Trophoblast cell (in vitro differentiated cells and primary cell): ENCODE results near the gene CLBA1.

ENCODE experiments used
- DNase-seq, 2 donors: peaks; one replicate each; pipeline ENCODE4 v3.0.0-alpha.2; 2016
- H2AFZ ChIP-seq: 2 replicates; pipeline ENCODE4 v1.6.1; 2013; ENCODE audit warnings: low read length, moderate library complexity, mild to moderate bottlenecking; ENCODE audit not compliant: insufficient read depth, poor library complexity
- H2AK5ac ChIP-seq: 2 replicates; pipeline ENCODE4 v1.6.1; 2013; ENCODE audit warnings: mild to moderate bottlenecking, low read length
- H2BK120ac ChIP-seq: 2 replicates; pipeline ENCODE4 v1.6.1; 2013; ENCODE audit warnings: low read length, mild to moderate bottlenecking, moderate library complexity; ENCODE audit not compliant: insufficient read depth, poor library complexity
- H2BK12ac ChIP-seq: 2 replicates; pipeline ENCODE4 v1.6.1; 2013; ENCODE audit warnings: mild to moderate bottlenecking, low read length, moderate library complexity
- H2BK5ac ChIP-seq: 2 replicates; pipeline ENCODE4 v1.6.1; 2013; ENCODE audit warnings: low read length, low read depth, moderate library complexity, mild to moderate bottlenecking; ENCODE audit not compliant: poor library complexity
- H3K14ac ChIP-seq: 2 replicates; pipeline ENCODE4 v1.6.1; 2013; ENCODE audit warnings: mild to moderate bottlenecking, low read length
- H3K18ac ChIP-seq: 2 replicates; pipeline ENCODE4 v1.6.1; 2013; ENCODE audit warnings: mild to moderate bottlenecking, low read length
- H3K23ac ChIP-seq: 2 replicates; pipeline ENCODE4 v1.6.1; 2013; ENCODE audit warnings: low read length
- H3K27ac ChIP-seq: 2 replicates; pipeline ENCODE4 v1.5.1; 2013; ENCODE audit warnings: low read depth, mild to moderate bottlenecking, inconsistent platforms, low read length, moderate library complexity
- H3K27me3 ChIP-seq: 2 replicates; pipeline ENCODE4 v1.6.1; 2013; ENCODE audit warnings: inconsistent platforms, mild to moderate bottlenecking, low read length, moderate library complexity; ENCODE audit not compliant: insufficient read depth
- H3K36me3 ChIP-seq, 2 experiments: 1 replicate in 1 of 2; 2 replicates in 1 of 2; pipeline ENCODE4 v1.6.1; 2013; ENCODE audit warnings: low read length in 2 of 2, mild to moderate bottlenecking in 2 of 2, moderate library complexity in 1 of 2; ENCODE audit not compliant: insufficient read depth in 2 of 2, control insufficient read depth in 1 of 2
- H3K4ac ChIP-seq: 2 replicates; pipeline ENCODE4 v1.6.1; 2013; ENCODE audit warnings: low read depth, mild to moderate bottlenecking, low read length, moderate library complexity
- H3K4me1 ChIP-seq, 2 experiments: 1 replicate in 1 of 2; 2 replicates in 1 of 2; pipeline ENCODE4 v1.6.1; 2013; ENCODE audit warnings: low read length in 2 of 2, mild to moderate bottlenecking in 2 of 2, moderate library complexity in 1 of 2; ENCODE audit not compliant: insufficient read depth in 2 of 2, control insufficient read depth in 1 of 2
- H3K4me2 ChIP-seq: 2 replicates; pipeline ENCODE4 v1.6.1; 2013; ENCODE audit warnings: inconsistent platforms, mild to moderate bottlenecking, low read length, moderate library complexity
- H3K4me3 ChIP-seq: 2 replicates; pipeline ENCODE4 v1.5.1; 2013; ENCODE audit warnings: mild to moderate bottlenecking, low read depth, low read length, inconsistent platforms
- H3K79me1 ChIP-seq: one replicate; pipeline ENCODE4 v1.6.1; 2013; ENCODE audit warnings: low read length
- H3K79me2 ChIP-seq: 2 replicates; pipeline ENCODE4 v1.6.1; 2013; ENCODE audit warnings: low read length, mild to moderate bottlenecking; ENCODE audit not compliant: control insufficient read depth, insufficient read depth, poor library complexity
- H3K9ac ChIP-seq: 2 replicates; pipeline ENCODE4 v1.6.1; 2013; ENCODE audit warnings: mild to moderate bottlenecking, low read length
- H3K9me3 ChIP-seq: 2 replicates; pipeline ENCODE4 v1.6.1; 2013; ENCODE audit warnings: low read depth, mild to moderate bottlenecking, control low read depth, inconsistent platforms, low read length; ENCODE audit not compliant: insufficient read depth
- H4K12ac ChIP-seq: 2 replicates; pipeline ENCODE4 v1.6.1; 2013; ENCODE audit warnings: low read depth, mild to moderate bottlenecking, low read length, moderate library complexity
- H4K8ac ChIP-seq: 2 replicates; pipeline ENCODE4 v1.6.1; 2013; ENCODE audit warnings: low read depth, mild to moderate bottlenecking, low read length, moderate library complexity
- H4K91ac ChIP-seq: one replicate; pipeline ENCODE4 v1.6.1; 2013; ENCODE audit warnings: low read depth, mild to moderate bottlenecking, low read length, moderate library complexity
- whole genome bisulfite sequencing: extraction: QIAGEN DNeasy Blood & Tissue Kit; methylation state at CpG from one replicate; pipeline ENCODE4 v1.1.7; 2013; ENCODE audit warnings: missing lambda C conversion rate; ENCODE audit not compliant: insufficient read length, insufficient coverage; ENCODE audit errors: extremely low coverage; 5-methylcytosine and 5-hydroxymethylcytosine counted together

Gene CLBA1

GRCh38 chr14:104975481-104976197 lies 9.9 kb upstream of the CLBA1 start:
- no peaks in the 10 kb centered on the region for H3K79me2 ChIP-seq
- H4K12ac ChIP-seq: no peak overlapping the region
- H3K27me3 ChIP-seq: peaks cover 10% of the 10 kb centered on the region
- H2BK120ac ChIP-seq: no peak overlapping the region
- H3K36me3 ChIP-seq: no peaks in the 10 kb centered on the region
- H3K4me2 ChIP-seq: no peak overlapping the region
- H3K79me1 ChIP-seq: no peaks in the 10 kb centered on the region
- no peak overlapping the region for H3K14ac ChIP-seq
- no peak overlapping the region for H2AK5ac ChIP-seq
- H2BK12ac ChIP-seq: no peak overlapping the region
- peak in 1 of 2 donors; percentile 9 for DNase-seq
- peaks cover 8 to 37% of the 10 kb centered on the region in 2 experiments for H3K4me1 ChIP-seq
- H3K23ac ChIP-seq: no peak overlapping the region
- H3K4ac ChIP-seq: no peak overlapping the region
- H3K9ac ChIP-seq: no peak overlapping the region
- no peak overlapping the region for H2AFZ ChIP-seq
- WGBS: no CpG with 5 or more reads among the region's 21 CpGs
- no peak overlapping the region for H3K27ac ChIP-seq
- peaks cover 9% of the 10 kb centered on the region for H3K9me3 ChIP-seq
- no peak overlapping the region for H4K91ac ChIP-seq
- no peak overlapping the region for H2BK5ac ChIP-seq
- H4K8ac ChIP-seq: no peak overlapping the region
- no peak overlapping the region for H3K18ac ChIP-seq
- no peak overlapping the region for H3K4me3 ChIP-seq

- no peak overlapping the region for H2BK12ac ChIP-seq
- H3K18ac ChIP-seq: no peak overlapping the region
- no peak overlapping the region for H3K9ac ChIP-seq
These were observed 9.2 kb upstream of the CLBA1 start for GRCh38 chr14:104976198-104977007.

GRCh38 chr14:104977008-104977680 lies 8.4 kb upstream of the CLBA1 start:
- DNase-seq: no peak
- Histone ChIP-seq H3K4me1 (peaks cover 6 to 27% of the 10 kb centered on the region in 2 experiments), H2BK12ac (no peak overlapping the region), H2BK120ac (no peak overlapping the region), H3K27ac (no peak overlapping the region), H4K91ac (no peak overlapping the region), H3K27me3 (peaks cover 10% of the 10 kb centered on the region), H3K9me3 (peaks cover 9% of the 10 kb centered on the region), H3K9ac (no peak overlapping the region), H4K8ac (no peak overlapping the region), H2AK5ac (no peak overlapping the region), H3K79me2 (no peaks in the 10 kb centered on the region), H3K14ac (no peak overlapping the region), H3K36me3 (no peaks in the 10 kb centered on the region), H2AFZ (no peak overlapping the region), H4K12ac (no peak overlapping the region), H3K4me2 (peak overlapping the region; percentile 69), H3K23ac (no peak overlapping the region), H3K4me3 (no peak overlapping the region), H3K4ac (no peak overlapping the region), H2BK5ac (no peak overlapping the region), H3K79me1 (no peaks in the 10 kb centered on the region), H3K18ac (no peak overlapping the region)
- no CpG with 5 or more reads among the region's 11 CpGs for WGBS

More at GRCh38 chr14:104976198-104977007, 9.2 kb upstream of the CLBA1 start:
- peaks cover 9% of the 10 kb centered on the region for H3K9me3 ChIP-seq
- no peak overlapping the region for H3K27ac ChIP-seq
- H3K4ac ChIP-seq: no peak overlapping the region
- no peak overlapping the region for H2AK5ac ChIP-seq
- DNase-seq: peak; percentile 88 to 92
- H4K8ac ChIP-seq: no peak overlapping the region
- no peak overlapping the region for H3K4me2 ChIP-seq
- no CpG with 5 or more reads among the region's 21 CpGs for WGBS
- no peak overlapping the region for H3K4me3 ChIP-seq
- no peaks in the 10 kb centered on the region for H3K36me3 ChIP-seq
- H2AFZ ChIP-seq: no peak overlapping the region
- no peak overlapping the region for H4K91ac ChIP-seq
- H3K14ac ChIP-seq: no peak overlapping the region
- H3K79me1 ChIP-seq: no peaks in the 10 kb centered on the region
- no peak overlapping the region for H4K12ac ChIP-seq
- no peak overlapping the region for H2BK5ac ChIP-seq
- no peak overlapping the region for H2BK120ac ChIP-seq
- H3K27me3 ChIP-seq: peaks cover 10% of the 10 kb centered on the region
- H3K79me2 ChIP-seq: no peaks in the 10 kb centered on the region
- peaks cover 6 to 33% of the 10 kb centered on the region in 2 experiments for H3K4me1 ChIP-seq
- no peak overlapping the region for H3K23ac ChIP-seq
